Fibroblast of the aortic adventitia (primary cell): ENCODE measurements around the gene NBEA. TPM values are rescaled to one million over a fixed set of nuclear protein-coding genes. Genes with fewer than 3 reads are reported as not detected.

Experiments
- DNase-seq: peaks from one replicate; pipeline ENCODE4 v3.0.0-alpha.2; 2010; ENCODE audit warnings: low read depth
- H3K4me3 ChIP-seq: 2 replicates; pipeline ENCODE4 v1.5.1; 2011; ENCODE audit warnings: low read depth, mild to moderate bottlenecking, control low read depth, low read length, moderate library complexity
- CTCF ChIP-seq: IDR thresholded peaks from 2 replicates; pipeline ENCODE4 v1.5.1; 2011; ENCODE audit warnings: mild to moderate bottlenecking, low read length, control low read depth, inconsistent platforms; ENCODE audit not compliant: insufficient read depth
- total RNA-seq: library from RNA; depleted of rRNA; stranded (reverse); fragments of >200 nt; gene quantifications from 2 replicates; pipeline ENCODE4 v1.2.3, GENCODE V29; 2012; ENCODE audit warnings: low replicate concordance

Gene NBEA
- total RNA-seq, 1 donor: 6.9 TPM

GRCh38 chr13:35499196-35499662, 557.2 kb downstream of the NBEA start:
- DNase-seq: no peak
- no peak overlapping the region for H3K4me3 ChIP-seq
- no peak for TF ChIP-seq CTCF

- no peak for DNase-seq
- H3K4me3 ChIP-seq: no peak overlapping the region
- TF ChIP-seq CTCF: no peak
Measured at GRCh38 chr13:35499676-35500075, 557.6 kb downstream of the NBEA start.

- no peak overlapping the region for H3K4me3 ChIP-seq
- no peak for TF ChIP-seq CTCF
- no peak for DNase-seq
Measured at GRCh38 chr13:35500144-35500543, 558.1 kb downstream of the NBEA start.

- DNase-seq: no peak
- H3K4me3 ChIP-seq: no peak overlapping the region
- no peak for TF ChIP-seq CTCF
Measured at GRCh38 chr13:35501661-35502235, 559.7 kb downstream of the NBEA start.

GRCh38 chr13:35502456-35502855, 560.4 kb downstream of the NBEA start:
- no peak for TF ChIP-seq CTCF
- no peak overlapping the region for H3K4me3 ChIP-seq
- no peak for DNase-seq

GRCh38 chr13:35512271-35512920, 570.3 kb downstream of the NBEA start:
- TF ChIP-seq CTCF: no peak

More at GRCh38 chr13:35512271-35512920, 570.3 kb downstream of the NBEA start:
- no peak overlapping the region for H3K4me3 ChIP-seq
- DNase-seq: peak; percentile 98
